Endothelial cell (in vitro differentiated cells): ENCODE data around the gene APLF. TPM values are rescaled to one million over a fixed set of nuclear protein-coding genes. Genes with fewer than 3 reads are reported as not detected.
"Not testable (repeated sequence)": the region's sequence is repeated elsewhere in the genome, so short reads cannot be mapped to it uniquely, and the experiment has no call there.

ENCODE experiments used
- DNase-seq: peaks from one replicate; pipeline ENCODE4 v3.0.0; 2021; ENCODE audit warnings: low spot score
- H3K27ac Mint-ChIP-seq: one replicate; pipeline ENCODE4 v1.8.0; 2021; ENCODE audit warnings: mixed read lengths, inconsistent platforms; ENCODE audit not compliant: unreplicated experiment
- H3K27me3 Mint-ChIP-seq: one replicate; pipeline ENCODE4 v1.8.0; 2021; ENCODE audit warnings: mild to moderate bottlenecking, moderate library complexity, mixed read lengths, inconsistent platforms; ENCODE audit not compliant: unreplicated experiment
- H3K36me3 Mint-ChIP-seq: one replicate; pipeline ENCODE4 v1.8.0; 2021; ENCODE audit warnings: mild to moderate bottlenecking, low read depth, mixed read lengths, inconsistent platforms; ENCODE audit not compliant: unreplicated experiment
- H3K4me1 Mint-ChIP-seq: one replicate; pipeline ENCODE4 v1.8.0; 2021; ENCODE audit warnings: mild to moderate bottlenecking, mixed read lengths, inconsistent platforms; ENCODE audit not compliant: unreplicated experiment
- H3K4me3 Mint-ChIP-seq: one replicate; pipeline ENCODE4 v1.8.0; 2021; ENCODE audit warnings: mild to moderate bottlenecking, mixed read lengths, inconsistent platforms; ENCODE audit not compliant: unreplicated experiment
- H3K9me3 Mint-ChIP-seq: one replicate; pipeline ENCODE4 v1.8.0; 2021; ENCODE audit warnings: mixed read lengths, inconsistent platforms; ENCODE audit not compliant: unreplicated experiment
- CTCF ChIP-seq: fragments of 200-600 bp; sonication (generic); IDR thresholded peaks from one replicate; pipeline ENCODE4 v1.5.0; 2021; ENCODE audit warnings: antibody characterized with exemption; ENCODE audit not compliant: unreplicated experiment
- total RNA-seq: library from RNA; stranded (reverse); fragmentation: NEBNext Ultra II Directional; extraction: Animal tissue kit (Norgen Biotek cat#: 25700); gene quantifications from one replicate; pipeline ENCODE4 v1.2.1, GENCODE V29; 2021; ENCODE audit not compliant: unreplicated experiment

APLF gene
- total RNA-seq, 1 donor from 2014 or later, result 12.9 TPM

- no peak for DNase-seq
- Mint-ChIP-seq H3K27ac (no peak overlapping the region), H3K4me3 (no peak overlapping the region), H3K4me1 (no peaks in the 10 kb centered on the region), H3K27me3 (no peaks in the 10 kb centered on the region), H3K36me3 (peaks cover 7% of the 10 kb centered on the region), H3K9me3 (no peaks in the 10 kb centered on the region)
- TF ChIP-seq CTCF, result no peak
Measured at GRCh38 chr2:68568116-68568515, 100.7 kb downstream of the APLF start.

GRCh38 chr2:68569604-68570003 lies 102.2 kb downstream of the APLF start:
- no peak for TF ChIP-seq CTCF
- no peak overlapping the region for H3K27ac Mint-ChIP-seq
- peaks cover 7% of the 10 kb centered on the region for H3K36me3 Mint-ChIP-seq
- no peaks in the 10 kb centered on the region for H3K9me3 Mint-ChIP-seq
- no peak overlapping the region for H3K4me3 Mint-ChIP-seq
- H3K27me3 Mint-ChIP-seq, result no peaks in the 10 kb centered on the region
- DNase-seq, result no peak
- no peaks in the 10 kb centered on the region for H3K4me1 Mint-ChIP-seq

GRCh38 chr2:68570434-68570833 lies 103.0 kb downstream of the APLF start:
- H3K36me3 Mint-ChIP-seq, H3K9me3 Mint-ChIP-seq, H3K27ac Mint-ChIP-seq, H3K4me3 Mint-ChIP-seq, H3K27me3 Mint-ChIP-seq, H3K4me1 Mint-ChIP-seq, DNase-seq: not testable (repeated sequence)

- Mint-ChIP-seq H3K4me1 (no peaks in the 10 kb centered on the region), H3K36me3 (peaks cover 7% of the 10 kb centered on the region), H3K4me3 (no peak overlapping the region), H3K9me3 (no peaks in the 10 kb centered on the region), H3K27me3 (no peaks in the 10 kb centered on the region), H3K27ac (no peak overlapping the region)
- no peak for DNase-seq
- no peak for TF ChIP-seq CTCF
Measured at GRCh38 chr2:68574202-68574791, 106.9 kb downstream of the APLF start.

DNA sequence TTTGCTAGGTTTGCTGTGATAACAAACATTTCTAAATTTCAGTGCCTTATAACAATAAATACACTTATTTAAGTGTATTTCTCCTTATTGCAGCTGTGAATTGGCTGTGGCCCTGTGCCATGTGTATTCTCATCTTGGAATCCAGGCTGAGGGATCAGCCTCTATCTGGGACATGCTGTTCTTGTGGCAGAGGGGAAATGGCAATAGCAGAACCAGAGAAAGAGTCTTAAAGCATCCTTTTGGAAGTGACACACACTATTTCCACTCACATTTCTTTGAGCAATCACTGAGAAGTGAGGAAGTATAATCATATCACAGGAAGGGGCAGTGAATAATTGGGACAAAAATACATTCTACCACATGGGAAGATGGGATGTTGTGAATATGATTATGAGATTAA lies 109.8 kb downstream of the APLF start:
- no peaks in the 10 kb centered on the region for H3K4me1 Mint-ChIP-seq
- TF ChIP-seq CTCF, result no peak
- no peak for DNase-seq
- no peaks in the 10 kb centered on the region for H3K36me3 Mint-ChIP-seq
- no peaks in the 10 kb centered on the region for H3K9me3 Mint-ChIP-seq
- H3K27ac Mint-ChIP-seq, result no peak overlapping the region
- no peaks in the 10 kb centered on the region for H3K27me3 Mint-ChIP-seq
- no peak overlapping the region for H3K4me3 Mint-ChIP-seq

- no peaks in the 10 kb centered on the region for H3K36me3 Mint-ChIP-seq
- no peak for DNase-seq
- H3K4me1 Mint-ChIP-seq, result no peaks in the 10 kb centered on the region
- no peaks in the 10 kb centered on the region for H3K9me3 Mint-ChIP-seq
- TF ChIP-seq CTCF, result no peak
- H3K27ac Mint-ChIP-seq, result no peak overlapping the region
- H3K27me3 Mint-ChIP-seq, result no peaks in the 10 kb centered on the region
- no peak overlapping the region for H3K4me3 Mint-ChIP-seq
Measured at GRCh38 chr2:68579689-68580088, 112.3 kb downstream of the APLF start.
